ENCODE results near the gene SLC2A6.

SLC2A6 gene

DNA sequence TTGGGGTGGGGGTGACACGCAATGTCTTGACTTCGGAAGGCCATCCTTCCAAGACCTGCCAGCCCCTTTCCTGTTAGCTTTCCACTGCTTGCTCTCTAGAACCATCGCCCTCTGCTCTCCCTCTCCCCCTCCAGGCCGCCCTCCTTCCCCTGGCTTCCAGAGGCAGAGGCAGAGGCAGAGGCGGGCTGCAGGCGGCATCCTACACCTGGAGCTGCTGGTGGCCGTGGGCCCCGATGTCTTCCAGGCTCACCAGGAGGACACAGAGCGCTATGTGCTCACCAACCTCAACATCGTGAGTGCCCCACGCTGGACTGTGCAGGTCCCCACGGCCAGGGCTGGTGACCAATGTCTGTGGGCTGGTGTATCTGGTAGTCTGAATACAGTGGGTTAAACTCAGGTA lies 54.7 kb downstream of the SLC2A6 start:
- no peak for DNase-seq (ENCODE audit: low read depth)
- H3K4me3 ChIP-seq (ENCODE audit: low read length): no peak overlapping the region
- TF ChIP-seq, protein P1, sequence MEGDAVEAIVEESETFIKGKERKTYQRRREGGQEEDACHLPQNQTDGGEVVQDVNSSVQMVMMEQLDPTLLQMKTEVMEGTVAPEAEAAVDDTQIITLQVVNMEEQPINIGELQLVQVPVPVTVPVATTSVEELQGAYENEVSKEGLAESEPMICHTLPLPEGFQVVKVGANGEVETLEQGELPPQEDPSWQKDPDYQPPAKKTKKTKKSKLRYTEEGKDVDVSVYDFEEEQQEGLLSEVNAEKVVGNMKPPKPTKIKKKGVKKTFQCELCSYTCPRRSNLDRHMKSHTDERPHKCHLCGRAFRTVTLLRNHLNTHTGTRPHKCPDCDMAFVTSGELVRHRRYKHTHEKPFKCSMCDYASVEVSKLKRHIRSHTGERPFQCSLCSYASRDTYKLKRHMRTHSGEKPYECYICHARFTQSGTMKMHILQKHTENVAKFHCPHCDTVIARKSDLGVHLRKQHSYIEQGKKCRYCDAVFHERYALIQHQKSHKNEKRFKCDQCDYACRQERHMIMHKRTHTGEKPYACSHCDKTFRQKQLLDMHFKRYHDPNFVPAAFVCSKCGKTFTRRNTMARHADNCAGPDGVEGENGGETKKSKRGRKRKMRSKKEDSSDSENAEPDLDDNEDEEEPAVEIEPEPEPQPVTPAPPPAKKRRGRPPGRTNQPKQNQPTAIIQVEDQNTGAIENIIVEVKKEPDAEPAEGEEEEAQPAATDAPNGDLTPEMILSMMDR (IDR thresholded peaks at IDR 0.05; ENCODE audit: insufficient read depth, low read depth, low read length, missing control alignments): no peak

DNA sequence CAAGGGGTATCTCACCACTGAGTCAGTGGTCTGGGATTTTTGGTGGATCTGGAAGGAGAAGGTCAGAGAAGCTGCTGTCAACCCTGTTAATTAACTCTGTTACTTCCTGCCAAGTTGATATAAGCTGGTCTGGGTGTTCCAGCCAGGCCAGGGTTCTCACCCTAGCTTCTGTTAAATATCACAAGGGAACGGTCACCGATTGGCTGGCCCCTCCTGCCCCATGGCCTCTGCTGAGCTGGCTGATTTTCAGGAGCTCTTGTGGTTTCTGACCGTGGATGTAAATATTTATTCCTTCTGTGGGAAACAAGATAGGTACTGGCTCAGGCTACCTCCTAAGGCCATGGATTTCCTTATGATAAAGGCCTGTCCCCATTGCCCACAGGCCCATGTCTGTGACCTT lies 55.7 kb downstream of the SLC2A6 start:
- TF ChIP-seq, protein P1 (IDR thresholded peaks at IDR 0.05; ENCODE audit: insufficient read depth, low read depth, low read length, missing control alignments): no peak
- no peak for DNase-seq (ENCODE audit: low read depth)
- no peak overlapping the region for H3K4me3 ChIP-seq (ENCODE audit: low read length)

DNA sequence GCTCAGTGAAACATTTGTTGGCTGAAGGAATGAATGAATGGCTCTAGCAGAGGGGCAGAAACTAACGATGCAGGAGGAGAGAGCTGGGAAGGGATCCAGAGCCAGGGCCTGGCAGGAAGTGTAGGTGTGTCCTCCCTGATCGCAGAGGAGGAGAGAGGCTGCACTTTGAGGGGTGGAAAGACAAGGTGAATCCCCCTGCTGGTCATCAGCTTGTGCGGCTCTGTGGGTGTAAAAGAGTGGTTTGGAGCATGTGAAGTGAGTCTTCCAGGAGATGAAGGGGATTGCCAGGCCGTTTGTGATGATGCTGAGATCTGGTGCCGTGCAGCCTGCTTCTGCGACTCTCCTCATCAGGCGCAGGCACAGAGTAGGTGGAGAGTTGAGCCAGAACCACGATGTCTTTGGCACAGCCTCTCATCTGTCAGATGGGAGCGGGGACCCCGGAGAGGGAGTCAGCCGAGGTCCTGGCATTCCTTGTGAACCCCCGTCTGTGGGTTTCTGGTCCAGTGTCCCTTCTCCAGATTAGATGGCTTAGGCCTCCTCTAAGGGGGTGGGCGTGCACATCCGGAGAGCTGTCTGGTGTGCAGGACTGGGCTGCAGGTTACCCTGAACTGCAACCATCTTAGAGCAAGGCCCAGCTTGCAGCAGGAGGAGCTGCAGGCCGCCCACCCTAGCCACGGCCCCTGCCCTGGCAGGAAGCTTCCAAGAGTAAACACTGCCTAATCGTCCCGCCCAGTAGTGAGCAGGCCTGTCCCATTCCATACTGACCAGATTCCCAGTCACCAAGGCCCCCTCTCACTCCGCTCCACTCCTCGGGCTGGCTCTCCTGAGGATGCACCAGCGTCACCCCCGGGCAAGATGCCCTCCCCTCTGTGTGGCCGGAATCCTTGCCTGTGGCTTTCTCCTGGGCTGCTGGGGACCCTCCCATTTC lies 57.0 kb downstream of the SLC2A6 start, which contains the start of gene ADAMTS13:
ADAMTS13 (plus strand) TSS at position 753 of the 928 bp plus-strand sequence; CDS start at position 830, 77 bp downstream.
- H3K4me3 ChIP-seq (ENCODE audit: low read length): no peak within 1 kb of the TSS
- TF ChIP-seq, protein P1 (IDR thresholded peaks at IDR 0.05; ENCODE audit: insufficient read depth, low read depth, low read length, missing control alignments): no peak
- DNase-seq (ENCODE audit: low read depth): peak; percentile 13

Measured in epithelial cell of esophagus (primary cell).